Lower lobe of right lung (tissue), 2 donors: Measurements from ENCODE around the gene SHISA7. TPM values are rescaled to one million over a fixed set of nuclear protein-coding genes. Genes with fewer than 3 reads are reported as not detected.

Source experiments
- ATAC-seq, 2 donors: fragments of 200-7000 bp; cut with Tn5 transposase; one replicate each; pipeline ENCODE4 v1.9.1; 2020 to 2022; ENCODE audit warnings: mild to moderate bottlenecking in 2 of 2, moderate library complexity in 2 of 2
- DNase-seq: peaks from one replicate; pipeline ENCODE4 v3.0.0-alpha.2; 2020
- H3K27ac ChIP-seq: fragments of 200-600 bp; one replicate; pipeline ENCODE4 v1.8.0; 2022
- H3K27me3 ChIP-seq: fragments of 200-600 bp; one replicate; pipeline ENCODE4 v1.8.0; 2022; ENCODE audit warnings: low read depth
- H3K36me3 ChIP-seq: fragments of 200-600 bp; one replicate; pipeline ENCODE4 v1.8.0; 2022; ENCODE audit warnings: mild to moderate bottlenecking
- H3K4me1 ChIP-seq: fragments of 200-600 bp; one replicate; pipeline ENCODE4 v1.8.0; 2022
- H3K4me3 ChIP-seq: fragments of 200-600 bp; one replicate; pipeline ENCODE4 v1.8.0; 2022; ENCODE audit warnings: mild to moderate bottlenecking
- H3K9me3 ChIP-seq: fragments of 200-600 bp; one replicate; pipeline ENCODE4 v1.8.0; 2022
- CTCF ChIP-seq: fragments of 200-600 bp; IDR thresholded peaks from one replicate; pipeline ENCODE4 v1.8.0; 2022; ENCODE audit warnings: antibody characterized with exemption, mild to moderate bottlenecking
- intact Hi-C: fragments of 100-400 bp; cut with DNase I; formaldehyde crosslinking; loops from one replicate; pipeline ENCODE4 v1.11.0; 2022
- total RNA-seq: library from RNA; stranded (reverse); fragmentation: NEBNext Ultra II Directional; extraction: Animal tissue kit (Norgen Biotek cat#: 25700); gene quantifications from one replicate; pipeline ENCODE4 v1.2.1, GENCODE V29; 2021
- donor health status: DM: no; HTN: yes; CAD: no; lungs with severe emphysema.

The SHISA7 gene
- total RNA-seq, 1 donor from 2014 or later: not detected

GRCh38 chr19:55383279-55384130 is 59.6 kb downstream of the SHISA7 start:
- intact Hi-C loops: no loop called here
- DNase-seq: peak; percentile 80
- H3K36me3 ChIP-seq: peaks cover 18% of the 10 kb centered on the region
- peak overlapping the region; percentile 94 for H3K27ac ChIP-seq
- H3K9me3 ChIP-seq: no peaks in the 10 kb centered on the region
- peak; percentile 2 to 6 for ATAC-seq
- H3K4me1 ChIP-seq: peaks cover 40% of the 10 kb centered on the region
- H3K27me3 ChIP-seq: no peaks in the 10 kb centered on the region
- peak overlapping the region; percentile 97 for H3K4me3 ChIP-seq
- no peak for TF ChIP-seq CTCF

GRCh38 chr19:55382522-55383054 is 60.5 kb downstream of the SHISA7 start:
- H3K27me3 ChIP-seq: peaks cover 4% of the 10 kb centered on the region
- no peak overlapping the region for H3K27ac ChIP-seq
- TF ChIP-seq CTCF: no peak
- no peaks in the 10 kb centered on the region for H3K9me3 ChIP-seq
- H3K4me1 ChIP-seq: peaks cover 30% of the 10 kb centered on the region
- ATAC-seq (no peak), DNase-seq (no peak)
- intact Hi-C loops: no loop called here
- peaks cover 9% of the 10 kb centered on the region for H3K36me3 ChIP-seq
- no peak overlapping the region for H3K4me3 ChIP-seq

GRCh38 chr19:55382013-55382412 is 61.1 kb downstream of the SHISA7 start:
- Histone ChIP-seq H3K36me3 (peaks cover 3% of the 10 kb centered on the region), H3K27ac (no peak overlapping the region), H3K4me3 (no peak overlapping the region), H3K9me3 (no peaks in the 10 kb centered on the region), H3K27me3 (peaks cover 8% of the 10 kb centered on the region), H3K4me1 (peaks cover 25% of the 10 kb centered on the region)
- intact Hi-C loops: no loop called here
- ATAC-seq: no peak
- no peak for DNase-seq
- no peak for TF ChIP-seq CTCF

GRCh38 chr19:55379174-55379573 is 63.9 kb downstream of the SHISA7 start:
- no peak overlapping the region for H3K4me3 ChIP-seq
- intact Hi-C loops: no loop called here
- peaks cover 22% of the 10 kb centered on the region for H3K27me3 ChIP-seq
- DNase-seq: no peak
- H3K9me3 ChIP-seq: no peaks in the 10 kb centered on the region
- H3K27ac ChIP-seq: no peak overlapping the region
- no peak for TF ChIP-seq CTCF
- peaks cover 12% of the 10 kb centered on the region for H3K4me1 ChIP-seq
- no peaks in the 10 kb centered on the region for H3K36me3 ChIP-seq
- no peak for ATAC-seq

Other genes starting within 250 kb of the SHISA7 start
- gene PTPRH, start 233.8 kb downstream of the SHISA7 start, total RNA-seq: 0.30 TPM
- 4.8 TPM for gene TMEM86B, start 214.5 kb downstream of the SHISA7 start, total RNA-seq
- 69.1 TPM for gene PPP6R1, start 184.3 kb downstream of the SHISA7 start, total RNA-seq
- gene HSPBP1, start 163.2 kb downstream of the SHISA7 start, total RNA-seq: 23.9 TPM
- 1.0 TPM for gene BRSK1, start 159.3 kb downstream of the SHISA7 start, total RNA-seq
- gene TMEM150B, start 118.0 kb downstream of the SHISA7 start, total RNA-seq: 45.5 TPM
- 14.7 TPM for gene KMT5C, start 103.4 kb downstream of the SHISA7 start, total RNA-seq
- gene COX6B2, start 88.6 kb downstream of the SHISA7 start, total RNA-seq: not detected
- not detected for gene GARIN5B, start 80.0 kb downstream of the SHISA7 start, total RNA-seq
- gene IL11, start 72.8 kb downstream of the SHISA7 start, total RNA-seq: not detected
- 16.2 TPM for gene TMEM190, start 66.5 kb downstream of the SHISA7 start, total RNA-seq
- gene TMEM238, start 59.0 kb downstream of the SHISA7 start, total RNA-seq: 16.4 TPM
- gene RPL28, start 57.4 kb downstream of the SHISA7 start, total RNA-seq: 1,501 TPM
- gene UBE2S, start 35.5 kb downstream of the SHISA7 start, total RNA-seq: 18.6 TPM
- gene ISOC2, start 18.3 kb upstream of the SHISA7 start, total RNA-seq: 28.6 TPM
- not detected for gene C19orf85, start 21.5 kb upstream of the SHISA7 start, total RNA-seq
- 7.1 TPM for gene ZNF628, start 33.3 kb upstream of the SHISA7 start, total RNA-seq
- 16.6 TPM for gene NAT14, start 41.9 kb upstream of the SHISA7 start, total RNA-seq
- 4.7 TPM for gene SSC5D, start 45.1 kb upstream of the SHISA7 start, total RNA-seq
- not detected for gene SBK2, start 93.8 kb upstream of the SHISA7 start, total RNA-seq
- 0.80 TPM for gene SBK3, start 102.2 kb upstream of the SHISA7 start, total RNA-seq
- gene ZNF579, start 137.5 kb upstream of the SHISA7 start, total RNA-seq: 12.7 TPM
- 14.3 TPM for gene FIZ1, start 156.2 kb upstream of the SHISA7 start, total RNA-seq
- gene ZNF524, start 157.0 kb upstream of the SHISA7 start, total RNA-seq: 33.4 TPM
- 16.5 TPM for gene ZNF865, start 162.3 kb upstream of the SHISA7 start, total RNA-seq
- gene ZNF784, start 181.3 kb upstream of the SHISA7 start, total RNA-seq: 7.1 TPM
- 35.2 TPM for gene ZNF580, start 197.7 kb upstream of the SHISA7 start, total RNA-seq
- gene ZNF581, start 200.3 kb upstream of the SHISA7 start, total RNA-seq: 22.7 TPM
- 11.6 TPM for gene CCDC106, start 204.9 kb upstream of the SHISA7 start, total RNA-seq
- 143 TPM for gene U2AF2, start 211.7 kb upstream of the SHISA7 start, total RNA-seq
- gene EPN1, start 231.9 kb upstream of the SHISA7 start, total RNA-seq: 105 TPM